ENCODE results near the gene LEP.

- TF ChIP-seq LEF1 (IDR thresholded peaks at IDR 0.05; ENCODE audit: borderline replicate concordance) (no peak), FOXM1 (IDR thresholded peaks at IDR 0.05; ENCODE audit: borderline replicate concordance) (no peak), TARDBP (IDR thresholded peaks at IDR 0.05) (no peak), BHLHE40 (IDR thresholded peaks at IDR 0.05; ENCODE audit: borderline replicate concordance) (no peak), NFRKB (IDR thresholded peaks at IDR 0.05) (no peak), ARNT (IDR thresholded peaks at IDR 0.05) (no peak), ELF4 (IDR thresholded peaks at IDR 0.05) (no peak), SP1 (IDR thresholded peaks at IDR 0.05) (no peak), PKNOX1 (IDR thresholded peaks at IDR 0.05) (no peak), FOXA1 (IDR thresholded peaks at IDR 0.05) (no peak), SUZ12 (IDR thresholded peaks at IDR 0.05) (no peak), HDGF (IDR thresholded peaks at IDR 0.05; ENCODE audit: borderline replicate concordance) (no peak)
Observed at GRCh38 chr7:128202287-128202957, 38.7 kb upstream of the LEP start.
